ENCODE measurements around the gene HNRNPUL1. TPM values are rescaled to one million over a fixed set of nuclear protein-coding genes. Genes with fewer than 3 reads are reported as not detected.

The HNRNPUL1 gene
- polyA plus RNA-seq, 2 donors, result 64.9 to 73.4 TPM

GRCh38 chr19:41294393-41294792 is 30.2 kb downstream of the HNRNPUL1 start:
- Histone ChIP-seq H3K27ac (ENCODE audit: low read depth in 2 of 2, low read length in 1 of 2) (no peak overlapping the region), H3K27me3 (ENCODE audit: control insufficient read depth in 1 of 2, insufficient read depth in 2 of 2, low read length in 2 of 2) (no peaks in the 10 kb centered on the region), H3K4me1 (ENCODE audit: control insufficient read depth in 2 of 2, insufficient read depth in 2 of 2, low read length in 1 of 2) (peaks cover 0 to 6% of the 10 kb centered on the region in 2 donors), H3K36me3 (ENCODE audit: control insufficient read depth in 2 of 2, insufficient read depth in 2 of 2, low read length in 1 of 2) (peaks cover 27 to 51% of the 10 kb centered on the region in 2 donors), H3K4me3 (ENCODE audit: low read depth in 1 of 2, low read length in 2 of 2) (no peak overlapping the region), H3K9me3 (ENCODE audit: control insufficient read depth in 2 of 2, insufficient read depth in 1 of 2, low read depth in 1 of 2, low read length in 1 of 2) (no peaks in the 10 kb centered on the region)
- 96 to 97% methylated on average over 10 of the region's 10 CpGs for WGBS, 2 donors

- 55 to 71% methylated on average over 6 of the region's 6 CpGs for WGBS, 2 donors
- Histone ChIP-seq H3K36me3 (ENCODE audit: control insufficient read depth in 2 of 2, insufficient read depth in 2 of 2, low read length in 1 of 2) (peaks cover 27 to 47% of the 10 kb centered on the region in 2 donors), H3K27ac (ENCODE audit: low read depth in 2 of 2, low read length in 1 of 2) (no peak overlapping the region), H3K27me3 (ENCODE audit: control insufficient read depth in 1 of 2, insufficient read depth in 2 of 2, low read length in 2 of 2) (no peaks in the 10 kb centered on the region), H3K4me1 (ENCODE audit: control insufficient read depth in 2 of 2, insufficient read depth in 2 of 2, low read length in 1 of 2) (peaks cover 0 to 10% of the 10 kb centered on the region in 2 donors), H3K9me3 (ENCODE audit: control insufficient read depth in 2 of 2, insufficient read depth in 1 of 2, low read depth in 1 of 2, low read length in 1 of 2) (no peaks in the 10 kb centered on the region), H3K4me3 (ENCODE audit: low read depth in 1 of 2, low read length in 2 of 2) (no peak overlapping the region)
Measured at GRCh38 chr19:41295499-41295898, 31.3 kb downstream of the HNRNPUL1 start.

- WGBS, 2 donors, result 43 to 50% methylated on average over 2 of the region's 2 CpGs
- Histone ChIP-seq H3K27me3 (ENCODE audit: control insufficient read depth in 1 of 2, insufficient read depth in 2 of 2, low read length in 2 of 2) (no peaks in the 10 kb centered on the region), H3K27ac (ENCODE audit: low read depth in 2 of 2, low read length in 1 of 2) (peak overlapping the region; percentile 42 to 76), H3K36me3 (ENCODE audit: control insufficient read depth in 2 of 2, insufficient read depth in 2 of 2, low read length in 1 of 2) (peaks cover 27 to 49% of the 10 kb centered on the region in 2 donors), H3K4me3 (ENCODE audit: low read depth in 1 of 2, low read length in 2 of 2) (no peak overlapping the region), H3K4me1 (ENCODE audit: control insufficient read depth in 2 of 2, insufficient read depth in 2 of 2, low read length in 1 of 2) (peaks cover 0 to 10% of the 10 kb centered on the region in 2 donors), H3K9me3 (ENCODE audit: control insufficient read depth in 2 of 2, insufficient read depth in 1 of 2, low read depth in 1 of 2, low read length in 1 of 2) (no peaks in the 10 kb centered on the region)
Measured at GRCh38 chr19:41296433-41296871, 32.3 kb downstream of the HNRNPUL1 start.

GRCh38 chr19:41297628-41298347 is 33.6 kb downstream of the HNRNPUL1 start:
- no peaks in the 10 kb centered on the region for H3K9me3 ChIP-seq (ENCODE audit: control insufficient read depth in 2 of 2, insufficient read depth in 1 of 2, low read depth in 1 of 2, low read length in 1 of 2)
- WGBS, 2 donors, result 58 to 63% methylated on average over 7 of the region's 7 CpGs
- H3K27ac ChIP-seq (ENCODE audit: low read depth in 2 of 2, low read length in 1 of 2), result peak overlapping the region; percentile 76 to 80
- H3K4me1 ChIP-seq (ENCODE audit: control insufficient read depth in 2 of 2, insufficient read depth in 2 of 2, low read length in 1 of 2), result peaks cover 0 to 10% of the 10 kb centered on the region in 2 donors
- peaks cover 23 to 50% of the 10 kb centered on the region in 2 donors for H3K36me3 ChIP-seq (ENCODE audit: control insufficient read depth in 2 of 2, insufficient read depth in 2 of 2, low read length in 1 of 2)
- H3K4me3 ChIP-seq (ENCODE audit: low read depth in 1 of 2, low read length in 2 of 2), result no peak overlapping the region
- no peaks in the 10 kb centered on the region for H3K27me3 ChIP-seq (ENCODE audit: control insufficient read depth in 1 of 2, insufficient read depth in 2 of 2, low read length in 2 of 2)

- no peaks in the 10 kb centered on the region for H3K9me3 ChIP-seq (ENCODE audit: control insufficient read depth in 2 of 2, insufficient read depth in 1 of 2, low read depth in 1 of 2, low read length in 1 of 2)
- H3K4me3 ChIP-seq (ENCODE audit: low read depth in 1 of 2, low read length in 2 of 2), result no peak overlapping the region
- peaks cover 0 to 10% of the 10 kb centered on the region in 2 donors for H3K4me1 ChIP-seq (ENCODE audit: control insufficient read depth in 2 of 2, insufficient read depth in 2 of 2, low read length in 1 of 2)
- WGBS, 2 donors, result 32 to 39% methylated on average over 4 of the region's 4 CpGs
- H3K27ac ChIP-seq (ENCODE audit: low read depth in 2 of 2, low read length in 1 of 2), result peak overlapping the region; percentile 76 to 80
- H3K27me3 ChIP-seq (ENCODE audit: control insufficient read depth in 1 of 2, insufficient read depth in 2 of 2, low read length in 2 of 2), result no peaks in the 10 kb centered on the region
- peaks cover 26 to 52% of the 10 kb centered on the region in 2 donors for H3K36me3 ChIP-seq (ENCODE audit: control insufficient read depth in 2 of 2, insufficient read depth in 2 of 2, low read length in 1 of 2)
Measured at GRCh38 chr19:41298348-41298964, 34.3 kb downstream of the HNRNPUL1 start.

GRCh38 chr19:41299046-41299754 is 35.0 kb downstream of the HNRNPUL1 start:
- Histone ChIP-seq H3K36me3 (ENCODE audit: control insufficient read depth in 2 of 2, insufficient read depth in 2 of 2, low read length in 1 of 2) (peaks cover 28 to 53% of the 10 kb centered on the region in 2 donors), H3K27ac (ENCODE audit: low read depth in 2 of 2, low read length in 1 of 2) (peak overlapping the region; percentile 62 to 65), H3K4me3 (ENCODE audit: low read depth in 1 of 2, low read length in 2 of 2) (no peak overlapping the region), H3K27me3 (ENCODE audit: control insufficient read depth in 1 of 2, insufficient read depth in 2 of 2, low read length in 2 of 2) (no peaks in the 10 kb centered on the region), H3K9me3 (ENCODE audit: control insufficient read depth in 2 of 2, insufficient read depth in 1 of 2, low read depth in 1 of 2, low read length in 1 of 2) (no peaks in the 10 kb centered on the region), H3K4me1 (ENCODE audit: control insufficient read depth in 2 of 2, insufficient read depth in 2 of 2, low read length in 1 of 2) (peaks cover 0 to 10% of the 10 kb centered on the region in 2 donors)
- WGBS, 2 donors, result 53 to 61% methylated on average over 10 of the region's 10 CpGs

GRCh38 chr19:41299755-41300089 is 35.5 kb downstream of the HNRNPUL1 start:
- peak overlapping the region; percentile 62 to 65 for H3K27ac ChIP-seq (ENCODE audit: low read depth in 2 of 2, low read length in 1 of 2)
- H3K4me1 ChIP-seq (ENCODE audit: control insufficient read depth in 2 of 2, insufficient read depth in 2 of 2, low read length in 1 of 2), result peaks cover 0 to 10% of the 10 kb centered on the region in 2 donors
- H3K27me3 ChIP-seq (ENCODE audit: control insufficient read depth in 1 of 2, insufficient read depth in 2 of 2, low read length in 2 of 2), result no peaks in the 10 kb centered on the region
- H3K4me3 ChIP-seq (ENCODE audit: low read depth in 1 of 2, low read length in 2 of 2), result no peak overlapping the region
- no peaks in the 10 kb centered on the region for H3K9me3 ChIP-seq (ENCODE audit: control insufficient read depth in 2 of 2, insufficient read depth in 1 of 2, low read depth in 1 of 2, low read length in 1 of 2)
- H3K36me3 ChIP-seq (ENCODE audit: control insufficient read depth in 2 of 2, insufficient read depth in 2 of 2, low read length in 1 of 2), result peaks cover 27 to 54% of the 10 kb centered on the region in 2 donors
- WGBS, 2 donors, result 33 to 40% methylated on average over 4 of the region's 4 CpGs

- Histone ChIP-seq H3K4me1 (ENCODE audit: control insufficient read depth in 2 of 2, insufficient read depth in 2 of 2, low read length in 1 of 2) (peaks cover 0 to 10% of the 10 kb centered on the region in 2 donors), H3K36me3 (ENCODE audit: control insufficient read depth in 2 of 2, insufficient read depth in 2 of 2, low read length in 1 of 2) (peaks cover 29 to 56% of the 10 kb centered on the region in 2 donors), H3K9me3 (ENCODE audit: control insufficient read depth in 2 of 2, insufficient read depth in 1 of 2, low read depth in 1 of 2, low read length in 1 of 2) (no peaks in the 10 kb centered on the region), H3K4me3 (ENCODE audit: low read depth in 1 of 2, low read length in 2 of 2) (no peak overlapping the region), H3K27me3 (ENCODE audit: control insufficient read depth in 1 of 2, insufficient read depth in 2 of 2, low read length in 2 of 2) (no peaks in the 10 kb centered on the region), H3K27ac (ENCODE audit: low read depth in 2 of 2, low read length in 1 of 2) (peak overlapping the region in 1 of 2 donors; percentile 23)
- WGBS, 2 donors, result 80 to 87% methylated on average over 6 of the region's 6 CpGs
Measured at GRCh38 chr19:41300555-41300954, 36.4 kb downstream of the HNRNPUL1 start.

- no peaks in the 10 kb centered on the region for H3K27me3 ChIP-seq (ENCODE audit: control insufficient read depth in 1 of 2, insufficient read depth in 2 of 2, low read length in 2 of 2)
- WGBS, 2 donors, result 71 to 72% methylated on average over 21 of the region's 21 CpGs
- H3K36me3 ChIP-seq (ENCODE audit: control insufficient read depth in 2 of 2, insufficient read depth in 2 of 2, low read length in 1 of 2), result peaks cover 33 to 58% of the 10 kb centered on the region in 2 donors
- peaks cover 0 to 7% of the 10 kb centered on the region in 2 donors for H3K4me1 ChIP-seq (ENCODE audit: control insufficient read depth in 2 of 2, insufficient read depth in 2 of 2, low read length in 1 of 2)
- peak overlapping the region in 1 of 2 donors; percentile 26 for H3K27ac ChIP-seq (ENCODE audit: low read depth in 2 of 2, low read length in 1 of 2)
- H3K9me3 ChIP-seq (ENCODE audit: control insufficient read depth in 2 of 2, insufficient read depth in 1 of 2, low read depth in 1 of 2, low read length in 1 of 2), result no peaks in the 10 kb centered on the region
- H3K4me3 ChIP-seq (ENCODE audit: low read depth in 1 of 2, low read length in 2 of 2), result no peak overlapping the region
Measured at GRCh38 chr19:41302624-41303351, 38.6 kb downstream of the HNRNPUL1 start.

Measured in esophagus (tissue), 2 donors.